Common myeloid progenitor, CD34-positive (primary cell): ENCODE data around the gene NDUFS6.

Experiments
- CTCF ChIA-PET: fragments of 350-600 bp; sonication (Branson Sonifier 250); formaldehyde crosslinking; loops from one replicate; lab custom pipeline; 2021; ENCODE audit warnings: antibody characterized with exemption; lab: Charles Lee
- POLR2A ChIA-PET: fragments of 350-600 bp; sonication (Branson Sonifier 250); formaldehyde crosslinking; loops from one replicate; lab custom pipeline; 2021; ENCODE audit warnings: antibody characterized with exemption; lab: Charles Lee
- DNase-seq, 3 donors: peaks; one replicate each; pipeline versions ENCODE4 v3.0.0 to v3.0.0-alpha.2; 2013
- H3K27ac ChIP-seq, 2 experiments: 1 replicate in 1 of 2; 2 replicates in 1 of 2; pipeline ENCODE4 v1.7.0; 2013; ENCODE audit warnings: inconsistent platforms in 2 of 2, low read length in 2 of 2, mild to moderate bottlenecking in 2 of 2, low read depth in 1 of 2, moderate library complexity in 1 of 2; ENCODE audit not compliant: severe bottlenecking in 2 of 2, insufficient read depth in 1 of 2, poor library complexity in 1 of 2
- H3K27me3 ChIP-seq, 5 experiments: replicated peaks in 2 of 5; 1 replicate in 3 of 5; 2 replicates in 2 of 5; pipeline versions ENCODE4 v1.6.1 to v1.7.0; 2013; ENCODE audit warnings: low read length in 4 of 5, mild to moderate bottlenecking in 2 of 5, moderate library complexity in 2 of 5, inconsistent platforms in 1 of 5; ENCODE audit not compliant: insufficient read depth in 5 of 5, control insufficient read depth in 4 of 5
- H3K36me3 ChIP-seq, 4 experiments: 1 replicate in 2 of 4; 2 replicates in 2 of 4; pipeline versions ENCODE4 v1.6.1 to v1.7.0; 2013; ENCODE audit warnings: low read length in 3 of 4, control low read depth in 1 of 4, mild to moderate bottlenecking in 1 of 4; ENCODE audit not compliant: control insufficient read depth in 4 of 4, insufficient read depth in 4 of 4
- H3K4me1 ChIP-seq, 4 experiments: 1 replicate in 3 of 4; 2 replicates in 1 of 4; pipeline versions ENCODE4 v1.6.1 to v1.7.1; 2013; ENCODE audit warnings: low read length in 3 of 4, mild to moderate bottlenecking in 3 of 4, control low read depth in 1 of 4, inconsistent platforms in 1 of 4, moderate library complexity in 1 of 4; ENCODE audit not compliant: control insufficient read depth in 4 of 4, insufficient read depth in 4 of 4; ENCODE audit errors: control extremely low read depth in 1 of 4
- H3K4me3 ChIP-seq, 7 experiments: 1 replicate in 4 of 7; 2 replicates in 3 of 7; pipeline versions ENCODE4 v1.5.1 to v1.7.0; 2013; ENCODE audit warnings: mild to moderate bottlenecking in 7 of 7, low read length in 6 of 7, moderate library complexity in 6 of 7, inconsistent platforms in 2 of 7, low read depth in 2 of 7, control low read depth in 1 of 7; ENCODE audit not compliant: insufficient read depth in 4 of 7, control insufficient read depth in 1 of 7; ENCODE audit errors: extremely low read depth in 1 of 7
- H3K9me3 ChIP-seq, 5 experiments: 1 replicate in 4 of 5; 2 replicates in 1 of 5; pipeline versions ENCODE4 v1.6.1 to v1.7.1; 2013; ENCODE audit warnings: low read length in 4 of 5, mild to moderate bottlenecking in 2 of 5, inconsistent platforms in 1 of 5, low read depth in 1 of 5, moderate library complexity in 1 of 5; ENCODE audit not compliant: control insufficient read depth in 4 of 5, insufficient read depth in 2 of 5; ENCODE audit errors: control extremely low read depth in 1 of 5
- WGBS: methylation state at CpG from one replicate; pipeline ENCODE4 v1.1.5; 2013; ENCODE audit not compliant: insufficient coverage; 5-methylcytosine and 5-hydroxymethylcytosine counted together

Gene NDUFS6

DNA sequence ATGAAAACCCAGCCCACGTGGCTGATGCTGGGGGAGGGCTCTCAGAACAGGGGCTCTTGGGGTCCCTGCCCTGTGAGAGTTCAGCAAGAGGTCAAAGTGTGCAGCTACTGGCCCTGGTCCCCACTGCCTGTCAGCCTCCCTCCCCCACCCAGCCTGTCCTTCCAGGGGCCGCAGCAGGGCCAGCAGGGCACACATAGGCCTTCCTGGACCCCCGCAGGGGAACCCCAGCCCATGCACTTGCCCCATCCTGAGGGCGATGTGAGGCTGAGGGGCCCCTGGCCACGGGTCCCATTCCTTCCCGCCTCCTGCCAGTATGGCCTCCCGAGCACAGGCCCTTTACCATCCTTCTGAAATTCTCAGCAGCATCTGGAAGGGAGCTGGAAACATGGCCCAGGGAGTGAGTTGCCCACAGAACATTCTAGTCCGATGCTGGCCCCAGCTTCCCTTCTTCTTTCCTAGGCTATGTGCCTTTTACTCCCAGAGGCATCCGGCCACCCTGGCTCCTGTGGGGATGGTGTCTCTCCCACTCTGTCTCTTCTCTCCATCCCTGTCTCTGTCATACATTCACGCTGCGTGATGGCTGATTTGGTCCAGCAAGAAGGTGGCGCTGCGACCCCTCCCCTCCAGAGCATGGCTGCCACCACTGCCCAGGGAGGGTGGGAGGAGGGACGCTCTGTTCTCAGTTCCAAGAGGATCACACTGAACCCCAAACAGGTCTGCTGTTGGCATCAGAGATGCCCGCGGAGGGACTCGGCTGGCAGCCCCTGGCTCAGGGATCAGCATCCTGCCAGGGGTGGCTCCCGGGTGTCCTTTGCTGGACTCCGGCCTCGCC lies 21.2 kb upstream of the NDUFS6 start:
- CTCF ChIA-PET, result no interaction called here
- Histone ChIP-seq H3K9me3 (no peaks in the 10 kb centered on the region), H3K27me3 (peaks cover 0 to 46% (median 9%) of the 10 kb centered on the region in 5 experiments), H3K36me3 (no peaks in the 10 kb centered on the region), H3K4me1 (no peaks in the 10 kb centered on the region), H3K4me3 (no peak overlapping the region), H3K27ac (no peak overlapping the region)
- no peak for DNase-seq
- 85% methylated on average over 14 of the region's 20 CpGs for WGBS
- POLR2A ChIA-PET, result no interaction called here

DNA sequence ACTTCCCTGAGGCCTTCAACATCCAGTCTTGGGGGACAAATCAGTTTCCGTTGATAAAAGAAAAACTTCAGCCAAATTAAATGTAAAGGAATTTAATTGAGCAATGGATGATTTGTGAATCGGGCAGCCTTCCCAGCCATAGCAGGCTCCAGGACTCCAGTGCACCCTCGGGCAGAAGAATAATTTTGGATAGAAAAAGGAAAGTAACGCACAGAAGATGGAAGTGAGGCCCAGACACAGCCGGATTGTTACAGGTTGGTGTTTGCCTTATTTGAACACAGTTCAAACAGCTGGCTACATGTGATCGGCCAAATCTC lies 20.6 kb upstream of the NDUFS6 start:
- WGBS, result 93% methylated on average over 6 of the region's 6 CpGs
- Histone ChIP-seq H3K27me3 (peaks cover 0 to 46% (median 9%) of the 10 kb centered on the region in 5 experiments), H3K27ac (no peak overlapping the region), H3K9me3 (no peaks in the 10 kb centered on the region), H3K4me1 (no peaks in the 10 kb centered on the region), H3K36me3 (no peaks in the 10 kb centered on the region), H3K4me3 (no peak overlapping the region)
- no peak for DNase-seq
- ChIA-PET POLR2A (no interaction called here), CTCF (no interaction called here)

DNA sequence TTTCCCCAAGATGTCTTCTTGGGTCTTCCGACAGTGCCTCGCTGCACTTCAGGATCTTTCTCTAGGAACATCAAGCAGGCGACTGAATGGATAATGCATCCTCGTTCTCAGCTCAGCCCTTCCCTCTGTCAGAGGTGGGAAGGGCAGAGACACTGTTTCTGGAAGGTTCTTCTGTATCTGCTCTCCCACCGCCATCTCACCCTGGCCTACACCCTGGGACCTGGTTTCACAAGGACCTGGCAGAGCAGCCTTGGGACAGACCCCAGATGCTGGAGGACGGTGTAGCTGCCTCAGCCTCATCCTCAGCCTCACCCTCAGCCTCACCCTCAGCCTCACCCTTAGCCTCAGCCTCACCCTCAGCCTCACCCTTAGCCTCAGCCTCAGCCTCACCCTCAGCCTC lies 20.1 kb upstream of the NDUFS6 start:
- Histone ChIP-seq H3K36me3 (no peaks in the 10 kb centered on the region), H3K4me3 (no peak overlapping the region), H3K4me1 (no peaks in the 10 kb centered on the region), H3K27me3 (peaks cover 0 to 46% (median 9%) of the 10 kb centered on the region in 5 experiments), H3K27ac (no peak overlapping the region), H3K9me3 (no peaks in the 10 kb centered on the region)
- ChIA-PET POLR2A (no interaction called here), CTCF (no interaction called here)
- 95% methylated on average over 5 of the region's 6 CpGs for WGBS
- DNase-seq, result no peak

DNA sequence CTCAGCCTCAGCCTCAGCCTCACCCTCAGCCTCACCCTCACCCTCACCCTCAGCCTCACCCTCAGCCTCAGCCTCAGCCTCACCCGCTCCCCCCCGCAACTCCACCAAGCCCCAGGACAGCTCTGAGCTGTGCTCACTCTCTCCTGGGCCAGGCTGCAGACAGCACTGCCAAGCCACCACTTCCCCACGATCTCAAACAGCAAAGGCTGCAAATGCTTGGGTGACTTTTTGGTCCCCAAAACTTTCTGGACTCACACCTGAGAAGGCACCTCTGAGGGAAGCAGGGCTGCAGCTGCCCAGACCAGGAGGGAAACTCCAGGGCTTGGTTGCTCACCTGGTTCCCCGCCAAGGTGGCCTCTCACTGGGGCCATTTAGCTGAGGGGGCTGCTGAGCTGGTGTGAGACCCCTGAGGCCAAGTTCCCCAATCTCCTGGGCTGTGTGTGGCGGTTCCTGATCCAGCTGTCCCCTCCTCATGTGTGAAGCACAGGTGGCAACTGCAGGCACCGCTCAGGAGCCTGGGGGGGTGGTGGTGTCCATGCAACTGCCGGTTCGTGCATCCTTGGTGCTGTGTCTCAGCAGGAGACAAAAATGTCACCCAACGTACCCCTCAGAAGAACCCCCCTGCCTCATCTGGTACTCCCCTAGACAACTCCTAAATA lies 19.4 kb upstream of the NDUFS6 start:
- no peak for DNase-seq
- Histone ChIP-seq H3K27me3 (peaks cover 0 to 46% (median 6%) of the 10 kb centered on the region in 5 experiments), H3K36me3 (no peaks in the 10 kb centered on the region), H3K4me1 (no peaks in the 10 kb centered on the region), H3K4me3 (no peak overlapping the region), H3K9me3 (no peaks in the 10 kb centered on the region), H3K27ac (no peak overlapping the region)
- CTCF ChIA-PET, result no interaction called here
- POLR2A ChIA-PET, result no interaction called here
- WGBS, result 88% methylated on average over 5 of the region's 9 CpGs

DNA sequence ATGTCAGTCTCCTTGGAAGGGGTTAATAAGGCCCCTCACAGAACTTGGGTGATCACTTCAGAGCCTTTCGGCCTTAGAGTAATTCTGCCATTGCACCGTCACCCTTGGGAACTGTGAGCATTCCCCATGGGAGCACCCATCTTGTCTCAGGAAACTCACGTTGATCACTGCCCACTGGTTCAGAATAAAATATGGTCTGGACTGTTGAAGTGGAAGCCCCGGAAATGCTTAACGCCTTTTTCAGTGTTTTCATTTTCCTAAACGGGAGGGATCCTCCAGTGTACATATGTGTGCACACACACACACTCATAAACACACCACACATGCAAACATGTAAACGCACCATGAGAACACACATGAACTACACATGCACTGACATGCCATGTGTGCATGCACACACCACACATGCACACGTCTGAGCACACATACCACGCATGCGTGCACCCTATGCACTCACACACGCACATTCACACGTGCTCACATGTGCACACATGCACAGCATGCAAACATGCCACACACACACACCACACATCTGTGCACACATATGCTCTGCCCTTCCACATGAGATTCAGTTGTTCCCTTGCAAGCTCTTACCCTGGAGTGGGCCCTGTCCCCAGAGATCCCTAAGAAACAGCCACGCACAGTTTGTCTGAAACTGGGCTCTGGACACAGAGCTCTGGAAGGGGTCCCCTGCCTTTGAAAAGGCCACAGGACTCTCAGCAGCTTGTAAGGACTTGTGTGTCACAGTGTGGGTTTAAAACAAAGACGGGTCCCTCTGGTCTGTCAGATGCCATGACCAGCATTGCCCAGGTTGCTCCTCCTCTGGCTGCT lies 18.6 kb upstream of the NDUFS6 start:
- H3K4me3 ChIP-seq, result no peak overlapping the region
- peaks cover 0 to 43% (median 4%) of the 10 kb centered on the region in 5 experiments for H3K27me3 ChIP-seq
- ChIA-PET POLR2A (no interaction called here), CTCF (no interaction called here)
- WGBS, result 72% methylated on average over 11 of the region's 14 CpGs
- no peaks in the 10 kb centered on the region for H3K4me1 ChIP-seq
- H3K9me3 ChIP-seq, result no peaks in the 10 kb centered on the region
- H3K27ac ChIP-seq, result no peak overlapping the region
- no peak for DNase-seq
- H3K36me3 ChIP-seq, result no peaks in the 10 kb centered on the region

DNA sequence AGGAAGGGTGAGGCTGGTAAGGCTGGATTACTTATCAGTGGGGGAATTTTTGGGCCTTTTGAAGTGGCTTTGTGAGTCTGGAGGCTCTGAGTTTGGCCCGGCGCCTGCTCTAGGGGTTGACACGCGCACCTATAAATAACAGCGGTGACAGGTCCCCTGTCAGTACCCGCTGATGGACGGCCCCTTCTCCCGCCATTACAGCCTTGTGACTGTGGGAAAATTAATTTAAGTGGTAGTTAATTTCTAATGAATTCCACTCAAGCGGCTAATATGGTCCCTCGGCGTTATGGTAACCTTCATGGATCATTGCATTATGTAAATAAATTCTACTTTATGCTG lies 18.0 kb upstream of the NDUFS6 start:
- Histone ChIP-seq H3K36me3 (no peaks in the 10 kb centered on the region), H3K4me1 (no peaks in the 10 kb centered on the region), H3K27ac (no peak overlapping the region), H3K27me3 (peaks cover 0 to 37% (median 7%) of the 10 kb centered on the region in 5 experiments), H3K4me3 (no peak overlapping the region), H3K9me3 (no peaks in the 10 kb centered on the region)
- POLR2A ChIA-PET, result no interaction called here
- CTCF ChIA-PET, result no interaction called here
- no peak for DNase-seq
- WGBS, result 50% methylated on average over 6 of the region's 11 CpGs
